ENCODE measurements around the gene TFCP2L1.
"Not testable (repeated sequence)": the region's sequence is repeated elsewhere in the genome, so short reads cannot be mapped to it uniquely, and the experiment has no call there.

The TFCP2L1 gene

GRCh38 chr2:121295911-121296650 is 11.1 kb upstream of the TFCP2L1 start:
- DNase-seq (ENCODE audit: low spot score), result no peak

DNA sequence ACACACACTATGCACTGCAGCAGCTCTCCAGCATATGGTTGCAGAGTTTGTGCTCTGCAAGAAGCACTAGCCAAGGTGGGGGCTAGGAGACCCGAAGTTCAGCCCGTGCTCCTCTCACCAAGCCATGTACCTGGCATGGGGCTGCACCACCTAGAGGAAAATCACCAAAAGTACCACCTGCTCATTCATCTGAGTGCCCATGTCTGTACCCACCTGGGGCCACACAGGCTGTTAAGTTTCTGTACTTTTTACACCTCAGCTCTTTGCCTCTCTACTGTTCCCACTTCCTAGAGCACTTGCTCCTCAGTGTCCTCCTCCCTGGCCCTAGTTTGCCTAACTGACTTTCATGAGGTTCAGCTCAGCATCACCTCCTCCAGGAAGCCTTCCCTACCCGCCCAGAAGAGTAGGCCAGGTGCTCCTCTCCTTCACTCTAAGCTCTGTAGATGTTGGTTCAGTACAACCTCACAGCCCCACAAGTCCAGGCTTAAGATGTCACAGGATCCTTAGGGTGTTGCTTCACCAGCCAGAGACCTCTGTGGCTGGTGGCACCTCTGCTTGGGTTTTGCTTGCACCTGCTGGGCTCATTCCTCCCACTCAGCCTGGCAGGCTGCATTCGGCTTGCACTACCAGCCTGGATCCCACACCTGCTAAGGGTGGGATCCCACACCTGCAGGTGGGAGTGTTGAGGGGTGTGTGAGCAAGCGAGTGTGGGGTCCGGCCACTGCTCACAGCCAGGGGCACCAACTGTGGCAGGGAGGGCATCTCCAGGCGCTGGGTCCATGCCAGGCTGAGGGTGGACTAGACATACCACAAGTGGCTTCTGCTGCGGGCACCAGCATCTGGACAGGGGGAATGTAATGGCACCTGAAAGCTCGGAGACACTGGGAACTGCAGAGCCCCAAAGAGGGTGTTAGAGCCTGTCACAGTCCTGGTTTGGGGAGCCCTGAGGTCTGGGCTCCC is 10.2 kb upstream of the TFCP2L1 start:
- DNase-seq (ENCODE audit: low spot score), result no peak

GRCh38 chr2:121293450-121294325 is 8.7 kb upstream of the TFCP2L1 start:
- peak; percentile 70 for DNase-seq (ENCODE audit: low spot score)

DNA sequence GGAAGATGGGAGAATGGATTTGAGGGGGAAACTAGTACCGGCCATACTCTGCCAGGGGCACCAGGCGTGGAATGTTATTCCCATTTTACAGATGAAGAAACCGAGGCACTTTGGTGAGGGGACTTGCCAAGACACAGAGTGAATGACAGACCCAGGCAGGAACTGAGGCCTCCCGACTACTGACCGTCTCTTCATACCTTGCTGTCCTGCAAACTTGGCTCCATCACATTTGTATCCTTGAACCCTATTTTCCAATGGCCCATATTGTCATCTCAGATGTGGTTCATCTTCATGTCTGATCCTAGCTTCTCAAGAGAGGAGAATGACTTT is 6.2 kb upstream of the TFCP2L1 start:
- DNase-seq (ENCODE audit: low spot score), result no peak

DNA sequence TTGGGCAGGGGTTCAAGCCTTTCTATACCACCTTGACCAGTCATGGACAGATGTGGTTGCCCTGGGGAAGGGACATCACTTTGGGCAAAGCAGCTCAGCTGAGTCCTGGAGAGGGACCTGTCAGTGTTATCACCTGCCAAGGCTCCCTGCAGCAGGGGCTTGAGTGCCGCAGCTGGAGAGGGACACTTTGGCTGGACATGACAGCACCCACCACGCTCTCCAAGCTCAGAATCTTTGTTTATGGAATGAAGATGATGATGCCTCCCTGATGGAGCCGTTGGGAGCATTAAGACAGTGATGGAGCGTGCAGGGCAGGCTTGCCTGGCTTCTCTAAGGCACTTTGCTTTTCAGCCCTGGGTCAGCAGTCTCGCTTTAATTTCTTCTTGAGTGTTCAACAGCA is 4.3 kb upstream of the TFCP2L1 start:
- DNase-seq (ENCODE audit: low spot score), result no peak

DNA sequence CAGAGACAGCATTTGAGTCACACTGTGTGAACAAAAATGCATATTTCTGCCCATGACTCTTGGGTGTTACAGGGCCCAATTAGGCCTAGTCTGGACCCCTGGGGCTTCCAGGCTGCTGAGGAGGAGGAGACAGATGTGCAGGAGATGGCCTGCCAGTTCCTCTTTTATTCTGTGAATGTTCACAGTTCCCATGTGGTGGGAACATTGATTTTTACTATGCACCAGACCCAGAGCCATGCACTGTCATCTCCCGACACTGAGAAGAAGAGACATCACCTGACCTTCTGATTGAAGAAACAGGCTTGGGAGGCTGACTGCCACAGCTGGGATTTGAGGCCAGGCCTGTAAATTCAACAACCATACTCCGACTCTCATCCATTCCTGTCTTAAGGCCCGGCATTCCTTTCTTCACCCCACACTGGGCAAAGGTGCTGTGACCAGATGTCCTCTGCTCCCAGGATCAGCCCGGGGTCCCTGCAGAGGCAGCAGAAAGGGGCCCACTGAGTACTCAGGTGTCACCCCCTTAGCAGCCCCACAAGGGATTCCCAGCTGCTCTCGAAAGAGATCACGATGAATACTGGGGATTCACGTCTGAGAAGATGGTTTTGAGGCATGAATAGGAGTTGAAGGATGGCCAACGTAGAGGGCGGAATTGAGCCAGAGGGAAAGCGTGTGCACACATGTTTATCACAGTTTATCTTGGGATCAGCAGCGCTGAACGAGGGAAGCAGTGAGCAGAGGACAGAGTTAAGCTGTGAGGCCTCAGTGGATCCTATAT is 3.6 kb upstream of the TFCP2L1 start:
- no peak for DNase-seq (ENCODE audit: low spot score)

GRCh38 chr2:121287956-121288355 is 3.0 kb upstream of the TFCP2L1 start:
- no peak for DNase-seq (ENCODE audit: low spot score)

- no peak for DNase-seq (ENCODE audit: low spot score)
Observed at GRCh38 chr2:121287146-121287798, 2.3 kb upstream of the TFCP2L1 start.

DNA sequence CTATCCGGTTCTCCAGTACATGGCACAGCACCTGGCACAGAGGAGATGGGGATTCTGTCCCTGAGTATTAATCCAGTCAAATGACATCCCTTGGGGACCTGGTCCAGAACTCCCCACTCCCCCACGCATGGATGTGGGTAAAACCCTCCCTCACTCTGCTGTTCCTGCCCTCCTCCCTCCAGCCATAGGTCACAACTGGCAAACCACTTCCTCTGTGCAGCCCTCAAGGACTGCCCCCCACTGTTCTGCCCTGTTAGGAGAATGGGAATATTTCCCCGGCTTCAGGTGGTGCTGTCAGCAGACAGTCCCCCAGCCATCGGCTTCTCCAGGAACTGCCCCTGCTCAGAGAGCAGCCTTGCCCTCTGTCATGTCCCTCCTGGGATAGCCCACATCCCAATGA is 1.5 kb upstream of the TFCP2L1 start:
- DNase-seq (ENCODE audit: low spot score), result no peak

- DNase-seq (ENCODE audit: low spot score), result no peak
Observed at GRCh38 chr2:121285926-121286325, 924 bp upstream of the TFCP2L1 start.

DNA sequence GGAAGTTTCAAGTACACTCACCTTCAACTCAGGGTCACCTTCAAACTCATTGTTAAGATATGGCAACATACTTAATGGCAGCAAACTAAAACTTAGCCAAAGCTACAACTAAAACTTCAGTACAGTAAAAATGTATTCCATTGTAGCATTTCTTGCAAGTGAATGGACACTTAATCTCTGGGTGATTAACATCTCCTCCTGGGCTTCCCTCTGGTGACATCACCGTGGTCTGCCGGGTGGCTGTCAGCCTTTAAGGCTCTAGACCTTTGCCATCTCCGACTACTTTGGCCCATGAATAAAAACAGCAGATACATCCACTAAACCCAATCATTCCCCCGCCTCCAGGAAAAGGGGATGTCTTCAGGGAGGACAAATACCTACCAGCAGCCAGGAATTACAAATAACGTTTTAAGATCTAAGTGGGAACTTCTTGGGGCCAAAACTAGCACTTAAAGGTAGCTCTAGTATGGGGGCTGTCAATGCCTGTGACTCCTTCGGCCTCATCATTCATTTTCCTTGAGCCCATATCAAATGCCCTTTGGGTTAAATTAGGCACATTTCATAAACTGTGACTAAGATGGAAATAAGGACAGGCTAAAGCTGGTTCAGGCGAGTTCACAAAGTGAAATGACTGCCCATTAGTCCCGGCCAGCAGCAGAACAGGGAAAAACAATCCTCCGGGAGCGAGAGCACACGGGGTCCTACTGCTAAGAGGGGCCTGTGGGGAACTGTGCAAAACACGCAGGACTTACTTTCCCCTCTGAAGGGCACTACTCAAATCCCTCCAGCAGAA is 1.1 kb downstream of the TFCP2L1 start:
- DNase-seq (ENCODE audit: low spot score), result no peak

GRCh38 chr2:121282800-121283385 is 2.1 kb downstream of the TFCP2L1 start:
- no peak for DNase-seq (ENCODE audit: low spot score)

DNA sequence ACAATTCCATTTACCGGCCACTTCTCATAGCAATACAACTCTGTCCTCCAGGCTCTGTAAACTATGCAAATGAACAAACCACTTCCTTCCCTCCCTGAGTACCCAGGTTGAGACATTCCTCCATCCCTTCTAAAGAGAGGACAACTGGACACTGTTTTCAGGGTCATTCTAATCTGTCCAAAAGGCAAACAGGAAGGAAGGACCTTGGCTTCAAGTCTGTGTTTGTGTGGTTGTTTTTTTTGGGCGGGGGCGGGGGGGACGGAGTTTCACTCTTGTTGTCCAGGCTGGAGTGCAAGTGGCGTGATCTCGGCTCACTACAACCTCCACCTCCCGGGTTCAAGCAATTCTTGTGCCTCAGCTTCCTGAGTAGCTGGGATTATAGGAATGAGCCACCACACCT is 3.3 kb downstream of the TFCP2L1 start:
- DNase-seq (ENCODE audit: low spot score), result no peak

DNA sequence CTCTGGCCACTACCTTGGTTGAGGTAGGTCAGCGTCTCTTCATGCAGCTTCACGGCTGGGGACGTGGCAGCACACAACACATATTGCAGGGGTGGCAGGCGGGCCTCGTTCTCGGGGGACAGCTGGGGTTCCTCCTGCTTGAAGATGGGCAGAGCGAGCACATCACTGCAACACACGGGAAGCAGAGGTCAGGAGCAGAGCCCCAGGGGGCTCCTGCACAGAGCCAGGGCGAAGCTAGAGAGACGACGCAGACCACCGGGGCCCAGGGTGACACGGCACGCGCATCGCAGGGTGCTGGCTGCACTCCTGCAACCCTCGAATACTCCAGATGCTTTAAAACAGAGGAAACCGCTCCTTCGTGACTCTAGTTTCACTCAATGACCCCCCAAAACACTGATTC is 3.9 kb downstream of the TFCP2L1 start:
- no peak for DNase-seq (ENCODE audit: low spot score)

GRCh38 chr2:121279476-121280220 is 5.4 kb downstream of the TFCP2L1 start:
- DNase-seq (ENCODE audit: low spot score), result no peak

DNA sequence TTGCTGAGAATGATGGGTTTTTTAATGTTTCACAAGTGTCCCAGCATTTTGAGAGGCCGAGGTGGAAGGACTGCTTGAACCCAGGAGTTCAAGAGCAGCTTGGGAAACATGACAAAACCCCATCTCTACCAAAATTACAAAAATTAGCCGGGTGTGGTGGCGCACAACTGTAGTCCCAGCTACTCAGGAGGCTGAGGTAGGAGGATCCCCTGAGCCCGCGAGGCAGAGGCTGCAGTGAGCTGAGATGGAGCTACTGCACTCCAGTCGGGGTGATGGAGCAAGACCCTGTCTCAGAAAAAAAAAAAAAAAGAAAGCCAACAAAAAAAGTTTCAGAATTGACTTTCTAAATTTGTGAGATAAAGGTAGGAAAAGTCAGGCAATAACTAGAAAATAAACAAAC is 8.7 kb downstream of the TFCP2L1 start:
- no peak for DNase-seq (ENCODE audit: low spot score)

- no peak for DNase-seq (ENCODE audit: low spot score)
Observed at GRCh38 chr2:121273116-121273515, 11.9 kb downstream of the TFCP2L1 start.

DNA sequence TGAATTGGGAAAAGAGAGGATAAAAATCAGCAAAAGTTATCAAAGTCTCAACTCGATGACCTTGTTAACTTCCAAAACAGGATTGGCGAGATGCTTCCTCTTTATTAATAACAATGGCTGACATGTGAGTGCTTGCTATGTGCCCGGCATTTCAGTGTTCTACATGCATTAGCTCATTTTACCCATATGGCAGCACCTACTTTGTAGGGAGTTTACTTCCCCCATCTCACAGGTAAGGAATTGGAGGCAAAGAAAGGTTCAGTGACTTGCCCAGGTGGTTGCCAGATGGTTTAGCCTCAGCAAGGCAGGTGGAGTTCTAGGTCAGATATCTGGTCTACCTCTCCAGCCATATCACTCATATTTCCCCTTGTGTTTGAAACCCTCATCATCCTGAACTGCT is 12.4 kb downstream of the TFCP2L1 start:
- no peak for DNase-seq (ENCODE audit: low spot score)

GRCh38 chr2:121269436-121269835 is 15.6 kb downstream of the TFCP2L1 start:
- not testable (repeated sequence) for DNase-seq (ENCODE audit: low spot score)
